B cell (primary cell): ENCODE results near the gene SLC7A11. TPM values are rescaled to one million over a fixed set of nuclear protein-coding genes. Genes with fewer than 3 reads are reported as not detected.

ENCODE experiments used
- ATAC-seq: fragments of 200-7000 bp; cut with Tn5 transposase; one replicate; pipeline ENCODE4 v1.10.0; 2021; ENCODE audit warnings: low read depth, mild to moderate bottlenecking, moderate number of reproducible peaks, moderate library complexity
- CTCF ChIA-PET: fragments of 350-600 bp; sonication (Branson Sonifier 250); formaldehyde crosslinking; loops from one replicate; lab custom pipeline; 2021; ENCODE audit warnings: antibody characterized with exemption, inconsistent platforms; lab: Charles Lee
- POLR2A ChIA-PET: fragments of 350-600 bp; sonication (Branson Sonifier 250); formaldehyde crosslinking; loops from one replicate; lab custom pipeline; 2021; ENCODE audit warnings: antibody characterized with exemption; lab: Charles Lee
- DNase-seq: peaks from one replicate; pipeline ENCODE4 v3.0.0; 2013
- H2AFZ ChIP-seq: 2 replicates; pipeline ENCODE4 v1.6.1; 2012; ENCODE audit warnings: mild to moderate bottlenecking, low read depth, low read length; ENCODE audit not compliant: insufficient read depth, poor library complexity, severe bottlenecking
- H3K27ac ChIP-seq, 2 donors: 1 replicate in 1 of 2; 2 replicates in 1 of 2; pipeline ENCODE4 v1.5.1; 2012 to 2013; ENCODE audit warnings: low read length in 2 of 2, mild to moderate bottlenecking in 2 of 2, moderate library complexity in 1 of 2
- H3K27me3 ChIP-seq, 4 experiments: fragments of 200-600 bp in 1 of 4; sonication (generic) in 1 of 4; replicated peaks in 1 of 4; 1 replicate in 2 of 4; 2 replicates in 2 of 4; pipeline versions ENCODE4 v1.6.1 to v1.7.0; 2013 to 2016; ENCODE audit warnings: low read length in 3 of 4, mild to moderate bottlenecking in 2 of 4, mixed read lengths in 1 of 4, moderate library complexity in 1 of 4; ENCODE audit not compliant: insufficient read depth in 4 of 4, control insufficient read depth in 3 of 4; ENCODE audit errors: control extremely low read depth in 1 of 4
- H3K36me3 ChIP-seq, 2 experiments: replicated peaks in 1 of 2; 1 replicate in 1 of 2; 2 replicates in 1 of 2; pipeline versions ENCODE4 v1.6.1 to v1.7.1; 2013; ENCODE audit warnings: low read length in 1 of 2; ENCODE audit not compliant: insufficient read depth in 2 of 2, control insufficient read depth in 1 of 2; ENCODE audit errors: control extremely low read depth in 1 of 2, extremely low read depth in 1 of 2
- H3K4me1 ChIP-seq, 2 donors: fragments of 200-600 bp in 1 of 2; sonication (generic) in 1 of 2; 1 replicate in 1 of 2; 2 replicates in 1 of 2; pipeline versions ENCODE4 v1.5.1 to v1.6.1; 2013 to 2017; ENCODE audit warnings: low read length in 2 of 2; ENCODE audit not compliant: control insufficient read depth in 2 of 2, insufficient read depth in 2 of 2
- H3K4me2 ChIP-seq: replicated peaks from 2 replicates; pipeline ENCODE3; 2012; ENCODE audit warnings: mild to moderate bottlenecking, low read depth, low read length; ENCODE audit not compliant: poor library complexity, severe bottlenecking
- H3K4me3 ChIP-seq, 5 experiments: fragments of 200-600 bp in 1 of 5; sonication (generic) in 1 of 5; 1 replicate in 3 of 5; 2 replicates in 2 of 5; pipeline versions ENCODE4 v1.5.1 to v1.7.0; 2011 to 2016; ENCODE audit warnings: low read length in 4 of 5, mild to moderate bottlenecking in 4 of 5, low read depth in 2 of 5, control low read depth in 1 of 5, moderate library complexity in 1 of 5; ENCODE audit not compliant: insufficient read depth in 1 of 5; ENCODE audit errors: control extremely low read depth in 1 of 5, extremely low read depth in 1 of 5
- H3K79me2 ChIP-seq: fragments of 200-600 bp; sonication (generic); one replicate; pipeline ENCODE4 v1.6.0; 2016; ENCODE audit warnings: low read length; ENCODE audit not compliant: control insufficient read depth, insufficient read depth
- H3K9ac ChIP-seq: fragments of 200-600 bp; sonication (generic); 2 replicates; pipeline ENCODE4 v1.6.1; 2017; ENCODE audit warnings: mild to moderate bottlenecking, low read length, moderate library complexity
- H3K9me3 ChIP-seq, 3 donors: one replicate each; pipeline versions ENCODE4 v1.6.1 to v1.7.1; 2013; ENCODE audit warnings: low read length in 2 of 3; ENCODE audit not compliant: control insufficient read depth in 2 of 3, insufficient read depth in 1 of 3; ENCODE audit errors: control extremely low read depth in 1 of 3
- H4K20me1 ChIP-seq: 2 replicates; pipeline ENCODE4 v1.6.0; 2012; ENCODE audit warnings: mild to moderate bottlenecking, low read length; ENCODE audit not compliant: insufficient read depth, control insufficient read depth, poor library complexity, severe bottlenecking
- H3K27ac Mint-ChIP-seq: one replicate; pipeline ENCODE4 v1.8.0; 2021; ENCODE audit warnings: mixed read lengths
- H3K27me3 Mint-ChIP-seq: one replicate; pipeline ENCODE4 v1.8.0; 2021; ENCODE audit warnings: mixed read lengths
- H3K4me1 Mint-ChIP-seq: one replicate; pipeline ENCODE4 v1.8.0; 2021; ENCODE audit warnings: mixed read lengths
- H3K4me3 Mint-ChIP-seq: one replicate; pipeline ENCODE4 v1.8.0; 2021; ENCODE audit warnings: mixed read lengths
- H3K9me3 Mint-ChIP-seq: one replicate; pipeline ENCODE4 v1.8.0; 2022; ENCODE audit warnings: mixed read lengths; ENCODE audit not compliant: insufficient read depth
- EZH2 ChIP-seq: IDR thresholded peaks from 2 replicates; pipeline ENCODE4 v1.6.1; 2012; ENCODE audit warnings: borderline replicate concordance, low read depth, mild to moderate bottlenecking, moderate library complexity, low read length; ENCODE audit not compliant: insufficient read depth, poor library complexity, severe bottlenecking
- WGBS: methylation state at CpG from one replicate; pipeline ENCODE4 v1.1.5; 2013; ENCODE audit warnings: missing lambda C conversion rate; ENCODE audit not compliant: insufficient coverage; 5-methylcytosine and 5-hydroxymethylcytosine counted together
- intact Hi-C: fragments of 100-400 bp; cut with micrococcal nuclease; formaldehyde crosslinking; loops from one replicate; pipeline ENCODE4 v1.10.0; 2022
- polyA plus RNA-seq: library from polyadenylated mRNA; depleted of rRNA; stranded (reverse); fragments of >200 nt; gene quantifications from 2 replicates; pipeline ENCODE4 v1.2.3, GENCODE V29; 2012
- total RNA-seq, 2 donors: library from RNA; stranded (reverse); fragments of 120-200 nt in 1 of 2; gene quantifications; 1 replicate in 1 of 2; 2 replicates in 1 of 2; pipeline versions ENCODE4 v1.2.3 to v1.2.4, GENCODE V29; 2013 to 2022
- TF ChIP-seq, protein P1 (sequence below): fragments of 200-600 bp; IDR thresholded peaks from one replicate; pipeline ENCODE4 v1.8.0; 2022; ENCODE audit warnings: antibody characterized with exemption, mild to moderate bottlenecking

Gene SLC7A11
- total and polyA plus RNA-seq, 2 donors (not counting 1 experiment from before 2014, with no cell fraction given): 0.01 to 0.22 TPM

- Histone ChIP-seq H2AFZ (no peak overlapping the region), H3K9me3 (no peaks in the 10 kb centered on the region), H3K4me2 (no peak overlapping the region), H3K4me1 (peaks cover 3% of the 10 kb centered on the region in 2 donors), H3K27me3 (peaks cover 0 to 4% (median 0%) of the 10 kb centered on the region in 4 experiments), H3K4me3 (no peak overlapping the region), H3K9ac (no peak overlapping the region), H3K27ac (no peak overlapping the region), H4K20me1 (no peaks in the 10 kb centered on the region), H3K36me3 (no peaks in the 10 kb centered on the region), H3K79me2 (no peaks in the 10 kb centered on the region)
- intact Hi-C loops: no loop called here
- ChIA-PET CTCF (no interaction called here), POLR2A (no interaction called here)
- H3K4me1 Mint-ChIP-seq: peaks cover 5% of the 10 kb centered on the region
- no peak for DNase-seq
- peaks cover 16% of the 10 kb centered on the region for H3K27me3 Mint-ChIP-seq
- H3K9me3 Mint-ChIP-seq: no peaks in the 10 kb centered on the region
- no peak overlapping the region for H3K27ac Mint-ChIP-seq
- WGBS: no CpG with 5 or more reads among the region's 3 CpGs
- no peak for TF ChIP-seq EZH2
- TF ChIP-seq, protein P1, sequence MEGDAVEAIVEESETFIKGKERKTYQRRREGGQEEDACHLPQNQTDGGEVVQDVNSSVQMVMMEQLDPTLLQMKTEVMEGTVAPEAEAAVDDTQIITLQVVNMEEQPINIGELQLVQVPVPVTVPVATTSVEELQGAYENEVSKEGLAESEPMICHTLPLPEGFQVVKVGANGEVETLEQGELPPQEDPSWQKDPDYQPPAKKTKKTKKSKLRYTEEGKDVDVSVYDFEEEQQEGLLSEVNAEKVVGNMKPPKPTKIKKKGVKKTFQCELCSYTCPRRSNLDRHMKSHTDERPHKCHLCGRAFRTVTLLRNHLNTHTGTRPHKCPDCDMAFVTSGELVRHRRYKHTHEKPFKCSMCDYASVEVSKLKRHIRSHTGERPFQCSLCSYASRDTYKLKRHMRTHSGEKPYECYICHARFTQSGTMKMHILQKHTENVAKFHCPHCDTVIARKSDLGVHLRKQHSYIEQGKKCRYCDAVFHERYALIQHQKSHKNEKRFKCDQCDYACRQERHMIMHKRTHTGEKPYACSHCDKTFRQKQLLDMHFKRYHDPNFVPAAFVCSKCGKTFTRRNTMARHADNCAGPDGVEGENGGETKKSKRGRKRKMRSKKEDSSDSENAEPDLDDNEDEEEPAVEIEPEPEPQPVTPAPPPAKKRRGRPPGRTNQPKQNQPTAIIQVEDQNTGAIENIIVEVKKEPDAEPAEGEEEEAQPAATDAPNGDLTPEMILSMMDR: no peak
- ATAC-seq: no peak
- no peak overlapping the region for H3K4me3 Mint-ChIP-seq
These were observed 46.0 kb downstream of the SLC7A11 start for GRCh38 chr4:138196153-138196552.

- Histone ChIP-seq H2AFZ (no peak overlapping the region), H3K27me3 (peaks cover 0 to 4% (median 0%) of the 10 kb centered on the region in 4 experiments), H3K9ac (no peak overlapping the region), H3K79me2 (no peaks in the 10 kb centered on the region), H3K27ac (no peak overlapping the region), H4K20me1 (no peaks in the 10 kb centered on the region), H3K9me3 (no peaks in the 10 kb centered on the region), H3K4me1 (peaks cover 21% of the 10 kb centered on the region in 2 donors), H3K4me3 (no peak overlapping the region), H3K4me2 (no peak overlapping the region), H3K36me3 (no peaks in the 10 kb centered on the region)
- no peaks in the 10 kb centered on the region for H3K9me3 Mint-ChIP-seq
- H3K4me1 Mint-ChIP-seq: peaks cover 20% of the 10 kb centered on the region
- no CpG with 5 or more reads among the region's 1 CpG for WGBS
- ChIA-PET CTCF (interaction anchor here (0.5 to 2.8 kb wide), 3 partner anchors 9 to 20 kb away, joined by 3 to 10 read pairs (median 3); no protein-coding TSS in a partner anchor), POLR2A (no interaction called here)
- ATAC-seq (no peak), DNase-seq (no peak)
- H3K27ac Mint-ChIP-seq: no peak overlapping the region
- peaks cover 16% of the 10 kb centered on the region for H3K27me3 Mint-ChIP-seq
- TF ChIP-seq, protein P1: no peak
- no peak for TF ChIP-seq EZH2
- no peak overlapping the region for H3K4me3 Mint-ChIP-seq
- intact Hi-C loops: no loop called here
These were observed 48.2 kb downstream of the SLC7A11 start for GRCh38 chr4:138193963-138194362.
